K562 (cell line): ENCODE data around the gene C10orf95. TPM values are rescaled to one million over a fixed set of nuclear protein-coding genes. Genes with fewer than 3 reads are reported as not detected.

ENCODE experiments used
- CREM ChIP-seq: IDR thresholded peaks from 2 replicates; pipeline ENCODE4 v1.6.1; 2014; ENCODE audit warnings: antibody characterized with exemption, low read depth
- CTBP1 ChIP-seq: fragments of 450-650 bp; IDR thresholded peaks from 2 replicates; pipeline ENCODE4 v1.6.1; 2016; ENCODE audit warnings: borderline replicate concordance
- CXXC5 ChIP-seq: fragments of 250-450 bp; sonication (Bioruptor Pico); IDR thresholded peaks from 2 replicates; pipeline ENCODE4 v1.8.0; 2022; ENCODE audit warnings: inconsistent platforms, mild to moderate bottlenecking, moderate library complexity
- EGR1 ChIP-seq: fragments of 450-650 bp; conservative IDR thresholded peaks from 2 replicates; pipeline ENCODE4 v1.6.1; 2017; ENCODE audit warnings: mild to moderate bottlenecking
- HMG20A ChIP-seq: fragments of 450-650 bp; formaldehyde crosslinking; conservative IDR thresholded peaks from 2 replicates; pipeline ENCODE4 v1.4.0; 2020; ENCODE audit warnings: mild to moderate bottlenecking, mixed read lengths
- NEUROD1 ChIP-seq: fragments of 150-350 bp; IDR thresholded peaks from 2 replicates; pipeline ENCODE4 v1.6.1; 2014; ENCODE audit warnings: borderline replicate concordance, low read length, low read depth; ENCODE audit not compliant: partially characterized antibody
- POLR2G ChIP-seq: fragments of 200-400 bp; formaldehyde crosslinking; IDR thresholded peaks from 2 replicates; pipeline ENCODE4 v1.6.1; 2017; ENCODE audit warnings: low read depth, mild to moderate bottlenecking, antibody characterized with exemption, low read length, moderate library complexity
- SP1 ChIP-seq: sonication (generic); formaldehyde crosslinking; IDR thresholded peaks from 2 replicates; pipeline ENCODE4 v1.8.1; 2022; ENCODE audit warnings: mild to moderate bottlenecking, missing genetic modification reagents
- polyA plus RNA-seq, 8 experiments: library from polyadenylated mRNA; depleted of rRNA in 4 of 8; stranded (reverse) in 5 of 8; unstranded in 3 of 8; fragments of >200 nt; fragmentation: Nextera tagmentation in 2 of 8; fragmentation: Illumina TruSeq in 1 of 8; extraction: Ambion mirVana in 2 of 8; extraction: Trizol in 1 of 8; gene quantifications; 2 replicates each; pipeline versions ENCODE4 v1.2.1 to v1.2.3, GENCODE V29; 2011 to 2014; ENCODE audit warnings: inconsistent platforms in 1 of 8, missing spikeins in 1 of 8
- total RNA-seq, 7 experiments: library from RNA; depleted of rRNA in 6 of 7; stranded (reverse); fragments of >200 nt in 6 of 7; fragmentation: Illumina TruSeq in 2 of 7; extraction: Trizol in 2 of 7; gene quantifications; 2 replicates each; pipeline versions ENCODE4 v1.2.1 to v1.2.3, GENCODE V29; 2011 to 2021; ENCODE audit warnings: low replicate concordance in 1 of 7
- TF ChIP-seq, protein P1 (sequence below), 2 experiments: IDR thresholded peaks; 2 replicates each; pipeline ENCODE4 v1.6.1; 2011; ENCODE audit warnings: borderline replicate concordance in 1 of 2, control low read depth in 1 of 2, low read depth in 1 of 2, low read length in 1 of 2, mild to moderate bottlenecking in 1 of 2, mixed read lengths in 1 of 2, moderate library complexity in 1 of 2; ENCODE audit not compliant: insufficient read depth in 1 of 2, insufficient read length in 1 of 2, poor library complexity in 1 of 2, severe bottlenecking in 1 of 2; ENCODE audit errors: extremely low read depth in 1 of 2
- TF ChIP-seq, protein P2 (sequence below), 2 experiments: fragments of 450-650 bp; formaldehyde crosslinking in 1 of 2; IDR thresholded peaks; 2 replicates each; pipeline versions ENCODE4 v1.4.0 to v1.6.1; 2014 to 2020; ENCODE audit warnings: mild to moderate bottlenecking in 2 of 2, borderline replicate concordance in 1 of 2, low read depth in 1 of 2
- TF ChIP-seq, protein P3 (sequence below): fragments of 250-450 bp; sonication (Bioruptor Pico); IDR thresholded peaks from 2 replicates; pipeline ENCODE4 v1.6.1; 2021; ENCODE audit warnings: mild to moderate bottlenecking
- TF ChIP-seq, protein P4 (sequence below): conservative IDR thresholded peaks from 2 replicates; pipeline ENCODE4 v1.6.1; 2011; ENCODE audit warnings: low read depth, mild to moderate bottlenecking, low read length; ENCODE audit not compliant: control insufficient read depth

Gene C10orf95
- total and polyA plus RNA-seq, 9 of the 15 experiments (the other 6 are each of a cell fraction or from before 2014, with no cell fraction given), result 0.03 to 0.41 (median 0.17) TPM; not detected in 1

DNA sequence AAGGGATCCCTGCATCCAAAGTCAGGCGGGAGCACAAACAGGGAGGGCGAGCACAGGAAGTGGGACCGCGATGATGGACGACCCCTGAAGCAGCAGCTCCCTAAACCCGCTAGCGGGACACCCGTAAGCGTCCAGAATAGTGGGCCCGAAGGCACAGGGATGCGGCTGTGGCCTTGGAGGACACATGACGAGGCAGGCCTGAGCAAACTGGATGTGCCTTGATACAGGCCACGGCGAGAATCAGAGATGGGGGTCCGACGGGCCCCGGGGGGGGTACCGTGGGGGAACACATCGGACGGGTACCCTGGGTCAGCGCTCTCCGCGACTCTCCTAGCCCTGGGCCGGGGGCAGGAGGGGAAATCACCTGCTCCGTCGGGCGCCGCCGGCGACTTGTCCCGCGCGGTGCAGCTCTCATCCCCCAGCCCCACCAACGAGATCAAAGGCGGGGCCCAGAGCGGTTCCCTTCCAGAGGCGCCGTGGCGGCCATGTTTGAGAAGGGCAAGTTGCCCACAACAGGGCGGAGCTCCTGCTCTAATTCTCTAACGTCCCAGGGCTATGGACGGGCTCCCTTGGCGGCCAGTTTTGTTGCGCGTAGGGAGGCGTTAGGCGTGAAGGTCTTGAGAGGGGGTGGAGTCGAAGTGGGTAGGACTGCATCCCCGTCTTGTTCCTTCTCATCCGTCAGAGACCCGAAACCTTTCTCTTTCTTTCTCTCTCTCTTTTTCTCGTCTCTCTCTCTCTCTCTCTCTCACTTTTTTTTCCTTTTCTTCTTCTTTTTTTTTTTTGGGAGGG, 19.0 kb downstream of the C10orf95 start, which contains the start of gene CUEDC2 (continued):
- TF ChIP-seq, protein P1, sequence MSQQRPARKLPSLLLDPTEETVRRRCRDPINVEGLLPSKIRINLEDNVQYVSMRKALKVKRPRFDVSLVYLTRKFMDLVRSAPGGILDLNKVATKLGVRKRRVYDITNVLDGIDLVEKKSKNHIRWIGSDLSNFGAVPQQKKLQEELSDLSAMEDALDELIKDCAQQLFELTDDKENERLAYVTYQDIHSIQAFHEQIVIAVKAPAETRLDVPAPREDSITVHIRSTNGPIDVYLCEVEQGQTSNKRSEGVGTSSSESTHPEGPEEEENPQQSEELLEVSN (IDR thresholded peaks at IDR 0.05; ENCODE audit: borderline replicate concordance in 1 of 2, extremely low read depth in 1 of 2, insufficient read depth in 1 of 2, insufficient read length in 1 of 2, low read depth in 1 of 2, low read length in 1 of 2, poor library complexity in 1 of 2, severe bottlenecking in 1 of 2), result peak; percentile 59 to 61
- TF ChIP-seq POLR2G, result peak; percentile 92
- TF ChIP-seq, protein P2, sequence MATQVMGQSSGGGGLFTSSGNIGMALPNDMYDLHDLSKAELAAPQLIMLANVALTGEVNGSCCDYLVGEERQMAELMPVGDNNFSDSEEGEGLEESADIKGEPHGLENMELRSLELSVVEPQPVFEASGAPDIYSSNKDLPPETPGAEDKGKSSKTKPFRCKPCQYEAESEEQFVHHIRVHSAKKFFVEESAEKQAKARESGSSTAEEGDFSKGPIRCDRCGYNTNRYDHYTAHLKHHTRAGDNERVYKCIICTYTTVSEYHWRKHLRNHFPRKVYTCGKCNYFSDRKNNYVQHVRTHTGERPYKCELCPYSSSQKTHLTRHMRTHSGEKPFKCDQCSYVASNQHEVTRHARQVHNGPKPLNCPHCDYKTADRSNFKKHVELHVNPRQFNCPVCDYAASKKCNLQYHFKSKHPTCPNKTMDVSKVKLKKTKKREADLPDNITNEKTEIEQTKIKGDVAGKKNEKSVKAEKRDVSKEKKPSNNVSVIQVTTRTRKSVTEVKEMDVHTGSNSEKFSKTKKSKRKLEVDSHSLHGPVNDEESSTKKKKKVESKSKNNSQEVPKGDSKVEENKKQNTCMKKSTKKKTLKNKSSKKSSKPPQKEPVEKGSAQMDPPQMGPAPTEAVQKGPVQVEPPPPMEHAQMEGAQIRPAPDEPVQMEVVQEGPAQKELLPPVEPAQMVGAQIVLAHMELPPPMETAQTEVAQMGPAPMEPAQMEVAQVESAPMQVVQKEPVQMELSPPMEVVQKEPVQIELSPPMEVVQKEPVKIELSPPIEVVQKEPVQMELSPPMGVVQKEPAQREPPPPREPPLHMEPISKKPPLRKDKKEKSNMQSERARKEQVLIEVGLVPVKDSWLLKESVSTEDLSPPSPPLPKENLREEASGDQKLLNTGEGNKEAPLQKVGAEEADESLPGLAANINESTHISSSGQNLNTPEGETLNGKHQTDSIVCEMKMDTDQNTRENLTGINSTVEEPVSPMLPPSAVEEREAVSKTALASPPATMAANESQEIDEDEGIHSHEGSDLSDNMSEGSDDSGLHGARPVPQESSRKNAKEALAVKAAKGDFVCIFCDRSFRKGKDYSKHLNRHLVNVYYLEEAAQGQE (IDR thresholded peaks at IDR 0.05; ENCODE audit: borderline replicate concordance), result peak; percentile 9; the same call in 1 of the 2 replicates
- TF ChIP-seq, protein P2 (CRISPR knock-in tag; IDR thresholded peaks at IDR 0.05; ENCODE audit: low read depth), result no peak
- TF ChIP-seq EGR1, result peak; percentile 59; the same call in 1 of the 2 replicates
- TF ChIP-seq, protein P3, sequence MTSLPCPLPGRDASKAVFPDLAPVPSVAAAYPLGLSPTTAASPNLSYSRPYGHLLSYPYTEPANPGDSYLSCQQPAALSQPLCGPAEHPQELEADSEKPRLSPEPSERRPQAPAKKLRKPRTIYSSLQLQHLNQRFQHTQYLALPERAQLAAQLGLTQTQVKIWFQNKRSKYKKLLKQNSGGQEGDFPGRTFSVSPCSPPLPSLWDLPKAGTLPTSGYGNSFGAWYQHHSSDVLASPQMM (CRISPR knock-in tag), result no peak
- TF ChIP-seq CXXC5 (CRISPR knock-in tag), result peak; percentile 97
- peak; percentile 27 for TF ChIP-seq NEUROD1
- TF ChIP-seq SP1, result peak; percentile 99
- TF ChIP-seq, protein P4, sequence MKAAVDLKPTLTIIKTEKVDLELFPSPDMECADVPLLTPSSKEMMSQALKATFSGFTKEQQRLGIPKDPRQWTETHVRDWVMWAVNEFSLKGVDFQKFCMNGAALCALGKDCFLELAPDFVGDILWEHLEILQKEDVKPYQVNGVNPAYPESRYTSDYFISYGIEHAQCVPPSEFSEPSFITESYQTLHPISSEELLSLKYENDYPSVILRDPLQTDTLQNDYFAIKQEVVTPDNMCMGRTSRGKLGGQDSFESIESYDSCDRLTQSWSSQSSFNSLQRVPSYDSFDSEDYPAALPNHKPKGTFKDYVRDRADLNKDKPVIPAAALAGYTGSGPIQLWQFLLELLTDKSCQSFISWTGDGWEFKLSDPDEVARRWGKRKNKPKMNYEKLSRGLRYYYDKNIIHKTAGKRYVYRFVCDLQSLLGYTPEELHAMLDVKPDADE, result peak; percentile 59; the same call in 1 of the 2 replicates
- TF ChIP-seq CREM, result peak; percentile 85
- peak; percentile 48; the same call in 1 of the 2 replicates for TF ChIP-seq CTBP1
- no peak for TF ChIP-seq HMG20A
